Right atrium auricular region (tissue), 2 donors: Measurements from ENCODE around the gene TMEM255A. TPM values are rescaled to one million over a fixed set of nuclear protein-coding genes. Genes with fewer than 3 reads are reported as not detected.

Source experiments
- DNase-seq: peaks from one replicate; pipeline ENCODE4 v3.0.0-alpha.2; 2019; ENCODE audit warnings: low spot score
- H3K27ac ChIP-seq, 2 donors: fragments of 200-600 bp; sonication (generic); 1 replicate in 1 of 2; 2 replicates in 1 of 2; pipeline ENCODE4 v1.5.1; 2016 to 2019
- H3K27me3 ChIP-seq, 2 donors: fragments of 200-600 bp; sonication (generic); one replicate each; pipeline versions ENCODE4 v1.5.1 to v1.6.0; 2017 to 2019
- H3K36me3 ChIP-seq: fragments of 200-600 bp; sonication (generic); one replicate; pipeline ENCODE4 v1.5.1; 2016
- H3K4me1 ChIP-seq, 2 donors: fragments of 200-600 bp; sonication (generic); one replicate each; pipeline versions ENCODE4 v1.5.1 to v1.6.0; 2017 to 2019
- H3K4me3 ChIP-seq, 2 donors: fragments of 200-600 bp; sonication (generic); 1 replicate in 1 of 2; 2 replicates in 1 of 2; pipeline ENCODE4 v1.5.1; 2017 to 2019; ENCODE audit warnings: mild to moderate bottlenecking in 1 of 2, moderate library complexity in 1 of 2
- H3K9me3 ChIP-seq, 2 donors: fragments of 200-600 bp; sonication (generic); one replicate each; pipeline ENCODE4 v1.5.1; 2019
- CTCF ChIP-seq, 2 donors: fragments of 200-600 bp; sonication (generic); IDR thresholded peaks; one replicate each; pipeline ENCODE4 v1.5.1; 2019; ENCODE audit warnings: antibody characterized with exemption in 2 of 2
- total RNA-seq, 2 donors: library from RNA; depleted of rRNA; stranded (reverse); fragments of >200 nt; gene quantifications; one replicate each; pipeline ENCODE4 v1.1.0, GENCODE V29; 2016

The TMEM255A gene
- total RNA-seq, 2 donors from 2014 or later = 0.70 to 0.79 TPM

GRCh38 chrX:120286733-120287512 lies 24.3 kb downstream of the TMEM255A start:
- no peak for DNase-seq
- H3K9me3 ChIP-seq = no peaks in the 10 kb centered on the region
- no peaks in the 10 kb centered on the region for H3K4me1 ChIP-seq
- no peaks in the 10 kb centered on the region for H3K27me3 ChIP-seq
- no peak overlapping the region for H3K27ac ChIP-seq
- H3K4me3 ChIP-seq = no peak overlapping the region
- no peaks in the 10 kb centered on the region for H3K36me3 ChIP-seq
- TF ChIP-seq CTCF (IDR thresholded peaks at IDR 0.05) = no peak

- Histone ChIP-seq H3K4me3 (no peak overlapping the region), H3K36me3 (no peaks in the 10 kb centered on the region), H3K27ac (no peak overlapping the region), H3K4me1 (no peaks in the 10 kb centered on the region), H3K27me3 (no peaks in the 10 kb centered on the region), H3K9me3 (no peaks in the 10 kb centered on the region)
- no peak for TF ChIP-seq CTCF (IDR thresholded peaks at IDR 0.05)
- DNase-seq = no peak
These were observed 28.6 kb downstream of the TMEM255A start for GRCh38 chrX:120282697-120283096.

- Histone ChIP-seq H3K36me3 (no peaks in the 10 kb centered on the region), H3K27me3 (no peaks in the 10 kb centered on the region), H3K4me3 (no peak overlapping the region), H3K4me1 (no peaks in the 10 kb centered on the region), H3K9me3 (no peaks in the 10 kb centered on the region), H3K27ac (no peak overlapping the region)
- DNase-seq = no peak
- TF ChIP-seq CTCF (IDR thresholded peaks at IDR 0.05) = no peak
These were observed 29.5 kb downstream of the TMEM255A start for GRCh38 chrX:120281761-120282160.

GRCh38 chrX:120281021-120281624 lies 30.1 kb downstream of the TMEM255A start:
- TF ChIP-seq CTCF (IDR thresholded peaks at IDR 0.05) = no peak
- DNase-seq = no peak
- Histone ChIP-seq H3K9me3 (no peaks in the 10 kb centered on the region), H3K36me3 (no peaks in the 10 kb centered on the region), H3K27me3 (no peaks in the 10 kb centered on the region), H3K27ac (no peak overlapping the region), H3K4me1 (no peaks in the 10 kb centered on the region), H3K4me3 (no peak overlapping the region)

- Histone ChIP-seq H3K4me3 (no peak overlapping the region), H3K27ac (no peak overlapping the region)
These were observed 36.3 kb downstream of the TMEM255A start for GRCh38 chrX:120274958-120275357.

More at GRCh38 chrX:120274958-120275357, 36.3 kb downstream of the TMEM255A start:
- no peaks in the 10 kb centered on the region for H3K9me3 ChIP-seq
- no peak for TF ChIP-seq CTCF (IDR thresholded peaks at IDR 0.05)
- DNase-seq = no peak
- no peaks in the 10 kb centered on the region for H3K36me3 ChIP-seq
- H3K4me1 ChIP-seq = no peaks in the 10 kb centered on the region
- no peaks in the 10 kb centered on the region for H3K27me3 ChIP-seq
